Kidney (tissue), 14 donors: ENCODE results near the gene CCDC85B. TPM values are rescaled to one million over a fixed set of nuclear protein-coding genes. Genes with fewer than 3 reads are reported as not detected.
A peak's percentile ranks its signal among the peaks of the same experiment; 100 is the strongest.

Experiments used
- DNase-seq, 5 donors: peaks; one replicate each; pipeline ENCODE4 v3.0.0-alpha.2; 2013 to 2020
- FAIRE-seq: peaks from 2 replicates; lab custom pipeline; 2012; peaks lifted over from hg19 to GRCh38; lab: Jason Lieb, UNC
- H3K27ac ChIP-seq, 2 donors: one replicate each; pipeline ENCODE4 v1.7.0; 2013; ENCODE audit warnings: low read depth in 2 of 2, low read length in 2 of 2, inconsistent platforms in 1 of 2
- H3K27me3 ChIP-seq: one replicate; pipeline ENCODE4 v1.7.1; 2013; ENCODE audit warnings: low read length, inconsistent platforms; ENCODE audit not compliant: control insufficient read depth, insufficient read depth
- H3K36me3 ChIP-seq, 3 donors: one replicate each; pipeline versions ENCODE4 v1.7.0 to v1.7.1; 2013; ENCODE audit warnings: low read length in 3 of 3, control low read depth in 1 of 3, inconsistent platforms in 1 of 3; ENCODE audit not compliant: insufficient read depth in 3 of 3, control insufficient read depth in 2 of 3
- H3K4me1 ChIP-seq, 3 donors: one replicate each; pipeline versions ENCODE4 v1.7.0 to v1.7.1; 2013; ENCODE audit warnings: low read length in 3 of 3, inconsistent platforms in 1 of 3, low read depth in 1 of 3; ENCODE audit not compliant: control insufficient read depth in 2 of 3, insufficient read depth in 2 of 3
- H3K4me3 ChIP-seq, 3 donors: one replicate each; pipeline versions ENCODE4 v1.7.0 to v1.8.1; 2013; ENCODE audit warnings: low read length in 3 of 3, control low read depth in 1 of 3, inconsistent platforms in 1 of 3
- H3K9ac ChIP-seq, 3 donors: one replicate each; pipeline versions ENCODE4 v1.7.0 to v1.7.1; 2013; ENCODE audit warnings: low read length in 3 of 3, control low read depth in 1 of 3, inconsistent platforms in 1 of 3
- H3K9me3 ChIP-seq, 3 donors: one replicate each; pipeline versions ENCODE4 v1.7.0 to v1.7.1; 2013; ENCODE audit warnings: low read length in 3 of 3, control low read depth in 1 of 3, inconsistent platforms in 1 of 3; ENCODE audit not compliant: control insufficient read depth in 2 of 3, insufficient read depth in 1 of 3
- CTCF ChIP-seq: IDR thresholded peaks from 3 replicates; pipeline ENCODE4 v1.5.1; 2012; ENCODE audit warnings: mild to moderate bottlenecking, moderate library complexity, borderline replicate concordance; ENCODE audit not compliant: insufficient read depth; ENCODE audit errors: extremely low read depth
- intact Hi-C: fragments of 100-400 bp; cut with DNase I; formaldehyde crosslinking; loops from one replicate; pipeline ENCODE4 v1.11.1; 2022
- polyA plus RNA-seq: library from polyadenylated mRNA; stranded (reverse); fragments of 350-450 nt; fragmentation: Illumina TruSeq; extraction: RNeasy Lipid Tissue Mini Kit (QIAGEN cat#74804); gene quantifications from one replicate; pipeline ENCODE4 v1.2.3, GENCODE V29; 2014; ENCODE audit warnings: low read depth, low replicate concordance; ENCODE audit not compliant: insufficient read depth
- total RNA-seq: library from RNA; stranded (reverse); fragmentation: NEBNext Ultra II Directional; extraction: Animal tissue kit (Norgen Biotek cat#: 25700); gene quantifications from one replicate; pipeline ENCODE4 v1.2.1, GENCODE V29; 2021
- donor health status: control.
- donor health status: control.
- donor health status: control.
- donor health status: control.
- donor health status: control.
- donor health status: DM: yes; HTN: yes; CAD: no.
- donor health status: Normal renal cell carcinoma (clear cell type).

Gene CCDC85B
- total and polyA plus RNA-seq, 2 donors from 2014 or later, result 26.1 to 31.8 TPM

- no peak overlapping the region for H3K4me3 ChIP-seq
- H3K36me3 ChIP-seq, result no peaks in the 10 kb centered on the region
- DNase-seq (peak in 1 of 5 donors; percentile 86), FAIRE-seq (no peak)
- H3K9ac ChIP-seq, result no peak overlapping the region
- H3K9me3 ChIP-seq, result no peaks in the 10 kb centered on the region
- peaks cover 8% of the 10 kb centered on the region for H3K27me3 ChIP-seq
- H3K27ac ChIP-seq, result peak overlapping the region in 1 of 2 donors; percentile 82
- intact Hi-C loops, result no loop called here
- peaks cover 0 to 23% (median 0%) of the 10 kb centered on the region in 3 donors for H3K4me1 ChIP-seq
- TF ChIP-seq CTCF, result no peak
Observed at GRCh38 chr11:65894034-65894591, 3.6 kb downstream of the CCDC85B start.

GRCh38 chr11:65895482-65895981 lies 5.1 kb downstream of the CCDC85B start:
- TF ChIP-seq CTCF, result no peak
- no peak for FAIRE-seq
- Histone ChIP-seq H3K36me3 (no peaks in the 10 kb centered on the region), H3K4me3 (no peak overlapping the region), H3K9me3 (no peaks in the 10 kb centered on the region), H3K27ac (no peak overlapping the region), H3K4me1 (peaks cover 0 to 21% (median 3%) of the 10 kb centered on the region in 3 donors), H3K9ac (no peak overlapping the region), H3K27me3 (peaks cover 12% of the 10 kb centered on the region)
- intact Hi-C loops, result no loop called here
- DNase-seq, result no peak

DNA sequence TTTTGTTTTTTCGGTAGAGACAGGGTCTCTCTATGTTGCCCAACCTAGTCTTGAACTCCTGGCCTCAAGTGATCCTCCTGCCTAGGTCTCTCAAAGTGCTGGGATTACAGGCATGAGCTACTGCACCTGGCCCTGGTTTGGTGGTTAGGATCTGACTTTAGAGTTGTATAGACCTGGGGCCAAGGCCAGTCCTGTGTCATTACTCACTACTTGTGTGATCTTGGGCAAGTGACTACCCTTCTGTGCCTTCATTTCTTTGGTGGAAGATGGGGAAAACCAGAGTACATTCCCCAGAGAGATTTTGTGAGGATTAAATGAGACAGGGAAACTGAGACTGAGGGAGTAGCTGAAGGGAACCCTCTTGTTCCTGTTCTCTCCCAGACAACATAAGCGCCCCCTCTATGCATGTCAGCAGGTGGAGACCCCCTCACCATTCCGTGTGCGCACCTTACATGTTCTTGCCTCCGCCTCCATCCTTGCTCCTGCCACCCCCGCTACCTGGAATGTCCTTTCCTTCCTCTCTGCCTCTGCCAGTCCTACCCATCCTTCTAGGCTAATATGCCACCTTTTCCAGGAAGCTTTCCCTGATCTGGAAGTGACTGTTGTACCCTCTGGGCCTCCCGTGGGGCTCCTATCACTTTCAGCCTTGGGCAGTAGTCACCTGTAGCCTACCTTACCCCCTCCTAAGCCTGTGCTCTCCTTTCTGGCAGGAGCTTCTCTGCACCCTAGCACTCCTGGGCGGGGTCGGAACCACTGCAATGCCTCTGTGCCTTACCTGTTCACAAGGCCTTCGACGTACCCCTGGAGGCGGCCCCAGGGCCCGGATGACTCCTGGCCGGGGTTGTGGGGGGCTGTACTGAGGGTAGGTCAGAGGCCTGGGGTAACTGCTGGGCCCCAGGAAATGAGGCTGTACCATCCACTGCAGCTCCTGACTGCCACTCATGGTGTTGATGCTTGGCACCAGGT lies 5.8 kb downstream of the CCDC85B start:
- H3K9me3 ChIP-seq, result no peaks in the 10 kb centered on the region
- no peak for TF ChIP-seq CTCF
- no peak overlapping the region for H3K4me3 ChIP-seq
- DNase-seq (no peak), FAIRE-seq (no peak)
- H3K27me3 ChIP-seq, result peaks cover 15% of the 10 kb centered on the region
- no peak overlapping the region for H3K9ac ChIP-seq
- intact Hi-C loops, result no loop called here
- no peaks in the 10 kb centered on the region for H3K36me3 ChIP-seq
- peaks cover 0 to 17% (median 3%) of the 10 kb centered on the region in 3 donors for H3K4me1 ChIP-seq
- no peak overlapping the region for H3K27ac ChIP-seq
